IMR-90 (cell line): ENCODE results near the gene CREB5. TPM values are rescaled to one million over a fixed set of nuclear protein-coding genes. Genes with fewer than 3 reads are reported as not detected.

ENCODE experiments used
- ATAC-seq: fragments of 200-7000 bp; cut with Tn5 transposase; 2 replicates; pipeline ENCODE4 v1.9.1; 2020; ENCODE audit warnings: low read depth, mild to moderate bottlenecking, moderate library complexity
- BruUV-seq: library from RNA; stranded (reverse); fragments of 400-500 nt; replicated peaks from 2 replicates; lab custom pipeline; 2021; lab: Mats Ljungman, UMichigan
- CTCF ChIA-PET: fragments of 300-600 bp; formaldehyde crosslinking; extraction: SDS; loops from one replicate; lab custom pipeline; 2021; ENCODE audit warnings: antibody characterized with exemption; lab: Yijun Ruan, JAX
- POLR2A ChIA-PET: fragments of 300-600 bp; sonication (Branson Sonifier 250); formaldehyde crosslinking; loops from one replicate; lab custom pipeline; 2022; ENCODE audit warnings: antibody characterized with exemption; ENCODE audit not compliant: unreplicated experiment; lab: Charles Lee
- DNase-seq: peaks from one replicate; pipeline ENCODE4 v3.0.0; 2013
- H2AFZ ChIP-seq: replicated peaks from 2 replicates; pipeline ENCODE3; 2013; ENCODE audit warnings: low read length, mild to moderate bottlenecking; ENCODE audit not compliant: poor library complexity
- H2AK5ac ChIP-seq: 2 replicates; pipeline ENCODE4 v1.6.1; 2013; ENCODE audit warnings: low read depth, low read length, inconsistent platforms
- H2AK9ac ChIP-seq: replicated peaks from 2 replicates; pipeline ENCODE3; 2013; ENCODE audit warnings: mild to moderate bottlenecking, low read depth, low read length, moderate library complexity; ENCODE audit not compliant: poor library complexity
- H2BK120ac ChIP-seq: 2 replicates; pipeline ENCODE4 v1.6.1; 2013; ENCODE audit warnings: low read depth, low read length, inconsistent platforms
- H2BK15ac ChIP-seq: 3 replicates; pipeline ENCODE4 v1.6.1; 2013; ENCODE audit warnings: low read depth, low read length, inconsistent platforms
- H2BK20ac ChIP-seq: 2 replicates; pipeline ENCODE4 v1.6.1; 2013; ENCODE audit warnings: low read depth, mild to moderate bottlenecking, inconsistent platforms, low read length, moderate library complexity
- H2BK5ac ChIP-seq: 2 replicates; pipeline ENCODE4 v1.6.1; 2013; ENCODE audit warnings: mild to moderate bottlenecking, low read depth, low read length, inconsistent platforms; ENCODE audit not compliant: poor library complexity, severe bottlenecking
- H3K14ac ChIP-seq: replicated peaks from 2 replicates; pipeline ENCODE4 v1.6.1; 2013; ENCODE audit warnings: low read depth, low read length, inconsistent platforms
- H3K18ac ChIP-seq: 2 replicates; pipeline ENCODE4 v1.6.1; 2013; ENCODE audit warnings: low read depth, low read length, control low read depth
- H3K23ac ChIP-seq: 2 replicates; pipeline ENCODE4 v1.6.1; 2013; ENCODE audit warnings: low read depth, low read length, inconsistent platforms
- H3K27ac ChIP-seq: 2 replicates; pipeline ENCODE4 v1.5.1; 2013; ENCODE audit warnings: mild to moderate bottlenecking, control low read depth, low read length; ENCODE audit not compliant: insufficient read depth
- H3K27me3 ChIP-seq: 2 replicates; pipeline ENCODE4 v1.6.1; 2013; ENCODE audit warnings: low read length; ENCODE audit not compliant: control insufficient read depth, insufficient read depth
- H3K36me3 ChIP-seq: 2 replicates; pipeline ENCODE4 v1.6.1; 2013; ENCODE audit warnings: low read length, mixed read lengths; ENCODE audit not compliant: control insufficient read depth, insufficient read depth
- H3K4ac ChIP-seq: 2 replicates; pipeline ENCODE4 v1.6.1; 2013; ENCODE audit warnings: low read depth, low read length, inconsistent platforms
- H3K4me1 ChIP-seq: 2 replicates; pipeline ENCODE4 v1.6.1; 2013; ENCODE audit warnings: low read length, mixed read lengths; ENCODE audit not compliant: control insufficient read depth, insufficient read depth
- H3K4me2 ChIP-seq: 2 replicates; pipeline ENCODE4 v1.6.1; 2013; ENCODE audit warnings: low read depth, mild to moderate bottlenecking, control low read depth, low read length, moderate library complexity
- H3K4me3 ChIP-seq: 2 replicates; pipeline ENCODE4 v1.5.1; 2013; ENCODE audit warnings: low read depth, mild to moderate bottlenecking, control low read depth, low read length, moderate library complexity; ENCODE audit not compliant: insufficient read depth
- H3K56ac ChIP-seq: 2 replicates; pipeline ENCODE4 v1.6.1; 2013; ENCODE audit warnings: low read length, inconsistent platforms; ENCODE audit not compliant: insufficient read depth; ENCODE audit errors: extremely low read depth
- H3K79me1 ChIP-seq, 2 experiments: 2 replicates each; pipeline ENCODE4 v1.6.1; 2013; ENCODE audit warnings: low read length in 2 of 2, inconsistent platforms in 1 of 2, low read depth in 1 of 2
- H3K9ac ChIP-seq: 2 replicates; pipeline ENCODE4 v1.6.1; 2013; ENCODE audit warnings: low read depth, low read length, control low read depth
- H3K9me1 ChIP-seq: 2 replicates; pipeline ENCODE4 v1.6.1; 2013; ENCODE audit warnings: low read length, inconsistent platforms; ENCODE audit not compliant: insufficient read depth
- H3K9me3 ChIP-seq: 2 replicates; pipeline ENCODE4 v1.6.1; 2013; ENCODE audit warnings: low read length; ENCODE audit not compliant: control insufficient read depth, insufficient read depth
- H4K20me1 ChIP-seq: 2 replicates; pipeline ENCODE4 v1.6.1; 2013; ENCODE audit warnings: low read length, inconsistent platforms; ENCODE audit not compliant: insufficient read depth
- H4K5ac ChIP-seq: 2 replicates; pipeline ENCODE4 v1.6.1; 2013; ENCODE audit warnings: mild to moderate bottlenecking, low read depth, low read length, control low read depth
- H4K8ac ChIP-seq, 2 experiments: 2 replicates each; pipeline ENCODE4 v1.6.1; 2013; ENCODE audit warnings: low read depth in 2 of 2, low read length in 2 of 2, control low read depth in 1 of 2, inconsistent platforms in 1 of 2
- H4K91ac ChIP-seq: 2 replicates; pipeline ENCODE4 v1.6.1; 2013; ENCODE audit warnings: low read depth, low read length, inconsistent platforms; ENCODE audit not compliant: insufficient read depth
- CEBPB ChIP-seq: IDR thresholded peaks from 2 replicates; pipeline ENCODE4 v1.6.1; 2012; ENCODE audit warnings: low read depth, low read length, improper control_type of control experiment
- CHD1 ChIP-seq: IDR thresholded peaks from 2 replicates; pipeline ENCODE4 v1.6.1; 2012; ENCODE audit warnings: low read depth, low read length, improper control_type of control experiment
- FOS ChIP-seq: fragments of 150-350 bp; IDR thresholded peaks from 2 replicates; pipeline ENCODE4 v1.6.1; 2016; ENCODE audit warnings: low read depth, low read length
- MAFK ChIP-seq: IDR thresholded peaks from 2 replicates; pipeline ENCODE4 v1.6.1; 2012; ENCODE audit warnings: low read depth, low read length, improper control_type of control experiment
- MAZ ChIP-seq: IDR thresholded peaks from 2 replicates; pipeline ENCODE4 v1.6.1; 2012; ENCODE audit warnings: low read depth, mild to moderate bottlenecking, low read length, improper control_type of control experiment, moderate library complexity, borderline replicate concordance
- MXI1 ChIP-seq: IDR thresholded peaks from 2 replicates; pipeline ENCODE4 v1.6.1; 2012; ENCODE audit warnings: low read depth, mild to moderate bottlenecking, low read length, moderate library complexity, borderline replicate concordance
- NFE2L2 ChIP-seq: fragments of 150-350 bp; IDR thresholded peaks from 2 replicates; pipeline ENCODE4 v1.6.1; 2016; ENCODE audit warnings: low read depth, mild to moderate bottlenecking, low read length
- POLR2A ChIP-seq: IDR thresholded peaks from 2 replicates; pipeline ENCODE4 v1.6.1; 2012; ENCODE audit warnings: mild to moderate bottlenecking, low read depth, low read length
- RCOR1 ChIP-seq: IDR thresholded peaks from 2 replicates; pipeline ENCODE4 v1.6.1; 2012; ENCODE audit warnings: mild to moderate bottlenecking, low read length, improper control_type of control experiment; ENCODE audit not compliant: insufficient replicate concordance
- SMC3 ChIP-seq: fragments of 150-350 bp; IDR thresholded peaks from 2 replicates; pipeline ENCODE4 v1.6.1; 2016; ENCODE audit warnings: low read depth, mild to moderate bottlenecking, antibody characterized with exemption, low read length, moderate library complexity
- WGBS, 2 experiments: methylation state at CpG; one replicate each; pipeline versions ENCODE4 v1.1.5 to v1.1.7; 2013; ENCODE audit warnings: missing lambda C conversion rate in 2 of 2; ENCODE audit not compliant: insufficient read length in 1 of 2; ENCODE audit errors: extremely low coverage in 2 of 2; 5-methylcytosine and 5-hydroxymethylcytosine counted together
- dilution Hi-C: fragments of 300-500 bp; cut with HindIII; formaldehyde crosslinking; loops from one replicate; pipeline ENCODE4 v1.14.3; 2018; ENCODE audit warnings: low sequenced_read_pairs; ENCODE audit not compliant: unreplicated experiment
- in situ Hi-C: fragments of 300-500 bp; cut with MboI; formaldehyde crosslinking; loops from 3 replicates; pipeline ENCODE4 v1.14.3; 2019; ENCODE audit warnings: low sequenced_read_pairs, inconsistent platforms, mixed read lengths
- intact Hi-C: fragments of 100-400 bp; cut with micrococcal nuclease; formaldehyde crosslinking; loops from 2 replicates; pipeline ENCODE4 v1.10.0; 2022
- polyA plus RNA-seq, 3 experiments: library from polyadenylated mRNA; depleted of rRNA; stranded (reverse); fragments of >200 nt; gene quantifications; 2 replicates each; pipeline ENCODE4 v1.2.3, GENCODE V29; 2012; ENCODE audit warnings: low replicate concordance in 1 of 3
- total RNA-seq: library from RNA; depleted of rRNA; stranded (reverse); fragments of >200 nt; gene quantifications from 2 replicates; pipeline ENCODE4 v1.2.3, GENCODE V29; 2012
- TF ChIP-seq, protein P1 (sequence below): fragments of 150-350 bp; IDR thresholded peaks from 2 replicates; pipeline ENCODE4 v1.6.1; 2017; ENCODE audit warnings: mild to moderate bottlenecking, antibody characterized with exemption, low read length, low read depth
- TF ChIP-seq, protein P2 (sequence below): fragments of 150-350 bp; IDR thresholded peaks from 2 replicates; pipeline ENCODE4 v1.6.1; 2016; ENCODE audit warnings: low read depth, mild to moderate bottlenecking, low read length, moderate library complexity, borderline replicate concordance

CREB5 gene
- total and polyA plus RNA-seq, 2 of the 4 experiments (the other 2 are of a cell fraction) = 7.3 to 13.1 TPM

DNA sequence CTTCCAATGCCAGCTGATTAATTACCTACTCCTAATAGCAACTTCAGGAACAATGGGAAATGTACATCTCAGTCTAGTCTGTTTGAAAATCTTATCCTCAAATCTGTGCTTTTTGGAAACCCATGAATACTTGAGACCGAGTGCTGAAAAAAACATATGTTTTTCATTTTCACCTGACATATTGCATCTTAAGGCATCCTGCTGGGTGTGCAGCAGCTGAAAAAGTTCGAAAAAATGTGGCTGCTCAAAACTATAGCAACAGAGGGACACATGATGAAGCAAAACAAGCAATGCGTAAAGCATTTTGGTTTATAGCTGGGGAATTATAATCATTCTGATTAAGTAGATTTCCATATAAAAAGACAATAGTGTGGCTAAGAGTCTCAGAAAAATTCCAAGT, 218.0 kb downstream of the CREB5 start:
- H4K91ac ChIP-seq = no peak overlapping the region
- no peak overlapping the region for H3K4ac ChIP-seq
- no peaks in the 10 kb centered on the region for H3K9me3 ChIP-seq
- POLR2A ChIA-PET = no interaction called here
- H2BK20ac ChIP-seq = no peak overlapping the region
- no peak overlapping the region for H3K27ac ChIP-seq
- H2BK120ac ChIP-seq = no peak overlapping the region
- H4K20me1 ChIP-seq = no peaks in the 10 kb centered on the region
- no peak overlapping the region for H4K8ac ChIP-seq
- H2AFZ ChIP-seq = no peak overlapping the region
- no CpG with 5 or more reads among the region's 3 CpGs for WGBS, 2 experiments
- ATAC-seq (no peak), DNase-seq (peak; percentile 8)
- dilution Hi-C loops = no loop called here
- H3K9me1 ChIP-seq = no peaks in the 10 kb centered on the region
- H3K4me2 ChIP-seq = no peak overlapping the region
- H2BK5ac ChIP-seq = no peak overlapping the region
- intact Hi-C loops = no loop called here
- H3K56ac ChIP-seq = no peak overlapping the region
- H2AK9ac ChIP-seq = no peak overlapping the region
- no peaks in the 10 kb centered on the region for H3K27me3 ChIP-seq
- H3K18ac ChIP-seq = no peak overlapping the region
- peaks cover 4% of the 10 kb centered on the region for H3K4me1 ChIP-seq
- CTCF ChIA-PET = no interaction called here
- no peak overlapping the region for H3K4me3 ChIP-seq
- H3K36me3 ChIP-seq = no peaks in the 10 kb centered on the region
- H3K79me1 ChIP-seq = no peaks in the 10 kb centered on the region
- no peak overlapping the region for H3K23ac ChIP-seq
- in situ Hi-C loops = no loop called here
- no peak overlapping the region for H3K9ac ChIP-seq
- H2AK5ac ChIP-seq = no peak overlapping the region
- no TSS peak for BruUV-seq
- no peak for TF ChIP-seq NFE2L2
- TF ChIP-seq, protein P1, sequence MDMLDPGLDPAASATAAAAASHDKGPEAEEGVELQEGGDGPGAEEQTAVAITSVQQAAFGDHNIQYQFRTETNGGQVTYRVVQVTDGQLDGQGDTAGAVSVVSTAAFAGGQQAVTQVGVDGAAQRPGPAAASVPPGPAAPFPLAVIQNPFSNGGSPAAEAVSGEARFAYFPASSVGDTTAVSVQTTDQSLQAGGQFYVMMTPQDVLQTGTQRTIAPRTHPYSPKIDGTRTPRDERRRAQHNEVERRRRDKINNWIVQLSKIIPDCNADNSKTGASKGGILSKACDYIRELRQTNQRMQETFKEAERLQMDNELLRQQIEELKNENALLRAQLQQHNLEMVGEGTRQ = no peak
- TF ChIP-seq CHD1 = no peak
- TF ChIP-seq SMC3 = no peak
- TF ChIP-seq FOS = no peak
- TF ChIP-seq MAFK = no peak
- TF ChIP-seq MAZ = no peak
- TF ChIP-seq RCOR1 = no peak
- no peak for TF ChIP-seq CEBPB
- no peak for TF ChIP-seq POLR2A
- no peak for TF ChIP-seq MXI1
- TF ChIP-seq, protein P2, sequence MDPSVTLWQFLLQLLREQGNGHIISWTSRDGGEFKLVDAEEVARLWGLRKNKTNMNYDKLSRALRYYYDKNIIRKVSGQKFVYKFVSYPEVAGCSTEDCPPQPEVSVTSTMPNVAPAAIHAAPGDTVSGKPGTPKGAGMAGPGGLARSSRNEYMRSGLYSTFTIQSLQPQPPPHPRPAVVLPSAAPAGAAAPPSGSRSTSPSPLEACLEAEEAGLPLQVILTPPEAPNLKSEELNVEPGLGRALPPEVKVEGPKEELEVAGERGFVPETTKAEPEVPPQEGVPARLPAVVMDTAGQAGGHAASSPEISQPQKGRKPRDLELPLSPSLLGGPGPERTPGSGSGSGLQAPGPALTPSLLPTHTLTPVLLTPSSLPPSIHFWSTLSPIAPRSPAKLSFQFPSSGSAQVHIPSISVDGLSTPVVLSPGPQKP = no peak
- no peak overlapping the region for H4K5ac ChIP-seq
- no peak overlapping the region for H2BK15ac ChIP-seq
- no peak overlapping the region for H3K14ac ChIP-seq
